Activated CD8-positive, alpha-beta T cell treated with anti-CD3 and anti-CD28 coated beads for 36 hours (primary cell): ENCODE results near the gene BLOC1S3. TPM values are rescaled to one million over a fixed set of nuclear protein-coding genes. Genes with fewer than 3 reads are reported as not detected.

Source experiments
- ATAC-seq: fragments of 200-7000 bp; cut with Tn5 transposase; one replicate; pipeline ENCODE4 v1.10.0; 2021; ENCODE audit warnings: mild to moderate bottlenecking, moderate library complexity
- CTCF ChIA-PET: fragments of 350-600 bp; sonication (Branson Sonifier 250); formaldehyde crosslinking; loops from one replicate; lab custom pipeline; 2021; ENCODE audit warnings: antibody characterized with exemption; lab: Charles Lee
- POLR2A ChIA-PET: fragments of 350-600 bp; sonication (Branson Sonifier 250); formaldehyde crosslinking; loops from one replicate; lab custom pipeline; 2021; ENCODE audit warnings: antibody characterized with exemption; lab: Charles Lee
- DNase-seq: peaks from one replicate; pipeline ENCODE4 v3.0.0-alpha.2; 2020
- H3K27ac Mint-ChIP-seq: one replicate; pipeline ENCODE4 v1.8.0; 2021; ENCODE audit warnings: mild to moderate bottlenecking, mixed read lengths
- H3K27me3 Mint-ChIP-seq: one replicate; pipeline ENCODE4 v1.8.0; 2021; ENCODE audit warnings: mixed read lengths
- H3K36me3 Mint-ChIP-seq: one replicate; pipeline ENCODE4 v1.8.0; 2021; ENCODE audit warnings: low read depth, mixed read lengths
- H3K4me1 Mint-ChIP-seq: one replicate; pipeline ENCODE4 v1.8.0; 2021; ENCODE audit warnings: low read depth, mixed read lengths
- H3K4me3 Mint-ChIP-seq: one replicate; pipeline ENCODE4 v1.8.0; 2021; ENCODE audit warnings: mild to moderate bottlenecking, moderate library complexity, mixed read lengths
- H3K9me3 Mint-ChIP-seq: one replicate; pipeline ENCODE4 v1.8.0; 2021; ENCODE audit warnings: mixed read lengths
- intact Hi-C: fragments of 100-400 bp; cut with micrococcal nuclease; formaldehyde crosslinking; loops from one replicate; pipeline ENCODE4 v1.10.0; 2022
- total RNA-seq, 2 experiments: library from RNA; stranded (reverse); gene quantifications; one replicate each; pipeline ENCODE4 v1.2.3, GENCODE V29; 2021
- TF ChIP-seq, protein P1 (sequence below): fragments of 200-600 bp; IDR thresholded peaks from one replicate; pipeline ENCODE4 v1.8.0; 2022; ENCODE audit warnings: antibody characterized with exemption, mild to moderate bottlenecking

BLOC1S3 gene
- total RNA-seq, 2 experiments from 2014 or later: 8.9 to 10.8 TPM

DNA sequence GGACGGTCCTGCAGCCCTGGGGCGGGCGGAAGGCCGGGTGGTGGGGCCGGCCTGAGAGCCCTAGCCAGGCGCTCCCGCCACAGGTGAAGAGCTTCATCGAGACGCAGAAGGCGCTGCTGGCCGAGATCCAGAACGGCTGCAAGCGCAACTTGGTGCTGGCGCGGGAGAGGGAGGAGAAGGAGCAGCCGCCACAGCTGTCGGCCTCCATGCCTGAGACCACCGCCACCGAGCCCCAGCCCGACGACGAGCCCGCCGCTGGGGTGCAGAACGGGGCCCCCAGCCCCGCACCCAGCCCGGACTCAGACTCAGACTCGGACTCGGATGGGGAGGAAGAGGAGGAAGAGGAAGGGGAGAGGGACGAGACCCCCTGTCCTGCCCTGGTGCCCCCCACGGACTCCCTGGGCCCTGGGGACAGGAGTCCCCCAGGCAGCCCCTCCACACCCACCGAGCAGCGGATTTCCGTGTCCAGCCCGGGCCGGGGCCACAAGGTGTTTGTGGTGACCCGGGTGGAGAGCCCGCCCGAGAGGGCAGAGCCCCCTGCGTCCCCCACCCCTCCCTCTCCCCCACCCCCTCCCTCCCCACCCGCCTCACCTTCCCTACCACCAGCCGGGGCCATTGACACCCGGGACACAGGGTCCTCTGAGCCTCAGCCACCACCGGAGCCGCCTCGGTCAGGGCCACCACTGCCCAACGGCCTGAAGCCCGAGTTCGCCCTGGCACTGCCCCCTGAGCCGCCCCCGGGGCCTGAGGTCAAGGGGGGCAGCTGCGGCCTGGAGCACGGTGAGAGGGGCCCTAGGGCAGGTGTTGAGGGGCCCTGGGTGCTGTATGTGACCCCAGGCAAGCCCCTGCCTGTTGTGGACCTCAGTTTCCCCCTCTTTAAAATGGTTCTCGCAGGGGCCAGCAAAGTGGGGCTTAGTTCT is 33.1 kb upstream of the BLOC1S3 start:
- TF ChIP-seq, protein P1, sequence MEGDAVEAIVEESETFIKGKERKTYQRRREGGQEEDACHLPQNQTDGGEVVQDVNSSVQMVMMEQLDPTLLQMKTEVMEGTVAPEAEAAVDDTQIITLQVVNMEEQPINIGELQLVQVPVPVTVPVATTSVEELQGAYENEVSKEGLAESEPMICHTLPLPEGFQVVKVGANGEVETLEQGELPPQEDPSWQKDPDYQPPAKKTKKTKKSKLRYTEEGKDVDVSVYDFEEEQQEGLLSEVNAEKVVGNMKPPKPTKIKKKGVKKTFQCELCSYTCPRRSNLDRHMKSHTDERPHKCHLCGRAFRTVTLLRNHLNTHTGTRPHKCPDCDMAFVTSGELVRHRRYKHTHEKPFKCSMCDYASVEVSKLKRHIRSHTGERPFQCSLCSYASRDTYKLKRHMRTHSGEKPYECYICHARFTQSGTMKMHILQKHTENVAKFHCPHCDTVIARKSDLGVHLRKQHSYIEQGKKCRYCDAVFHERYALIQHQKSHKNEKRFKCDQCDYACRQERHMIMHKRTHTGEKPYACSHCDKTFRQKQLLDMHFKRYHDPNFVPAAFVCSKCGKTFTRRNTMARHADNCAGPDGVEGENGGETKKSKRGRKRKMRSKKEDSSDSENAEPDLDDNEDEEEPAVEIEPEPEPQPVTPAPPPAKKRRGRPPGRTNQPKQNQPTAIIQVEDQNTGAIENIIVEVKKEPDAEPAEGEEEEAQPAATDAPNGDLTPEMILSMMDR: no peak
- intact Hi-C loops: no loop called here
- H3K27me3 Mint-ChIP-seq: no peaks in the 10 kb centered on the region
- no peak for ATAC-seq
- H3K4me1 Mint-ChIP-seq: peaks cover 7% of the 10 kb centered on the region
- POLR2A ChIA-PET: interaction anchor here (1.0 kb wide), 1 partner anchor 33 kb away, joined by 3 read pairs; the partner anchor contains the start of genes BLOC1S3 and TRAPPC6A
- no peaks in the 10 kb centered on the region for H3K9me3 Mint-ChIP-seq
- no peak overlapping the region for H3K27ac Mint-ChIP-seq
- CTCF ChIA-PET: no interaction called here
- H3K4me3 Mint-ChIP-seq: no peak overlapping the region
- no peak for DNase-seq
- H3K36me3 Mint-ChIP-seq: peaks cover 12% of the 10 kb centered on the region

DNA sequence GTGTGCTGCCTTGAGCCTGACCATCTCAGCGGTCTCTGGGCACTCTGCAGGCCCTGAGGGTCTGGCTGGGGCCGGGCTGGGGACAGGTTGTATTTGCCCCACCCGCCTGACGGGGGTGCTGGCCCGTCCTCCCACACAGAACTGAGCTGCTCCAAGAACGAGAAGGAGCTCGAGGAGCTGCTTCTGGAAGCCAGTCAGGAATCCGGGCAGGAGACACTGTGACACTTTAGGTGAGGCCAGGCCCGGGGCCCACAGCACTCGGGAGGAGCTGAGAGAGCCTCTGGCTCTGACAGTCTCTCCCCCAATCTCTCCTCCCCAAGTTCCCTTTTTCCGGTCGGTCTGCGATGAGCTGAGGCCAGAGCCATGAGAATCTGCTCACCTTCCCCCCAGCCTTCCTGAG is 32.3 kb upstream of the BLOC1S3 start:
- Mint-ChIP-seq H3K9me3 (no peaks in the 10 kb centered on the region), H3K27me3 (no peaks in the 10 kb centered on the region), H3K27ac (no peak overlapping the region), H3K4me3 (no peak overlapping the region), H3K4me1 (peaks cover 7% of the 10 kb centered on the region), H3K36me3 (peaks cover 11% of the 10 kb centered on the region)
- TF ChIP-seq, protein P1: no peak
- CTCF ChIA-PET: no interaction called here
- DNase-seq: no peak
- intact Hi-C loops: no loop called here
- POLR2A ChIA-PET: interaction anchor here (1.0 kb wide), 1 partner anchor 32 kb away, joined by 3 read pairs; the partner anchor contains the start of genes BLOC1S3 and TRAPPC6A
- ATAC-seq: no peak

DNA sequence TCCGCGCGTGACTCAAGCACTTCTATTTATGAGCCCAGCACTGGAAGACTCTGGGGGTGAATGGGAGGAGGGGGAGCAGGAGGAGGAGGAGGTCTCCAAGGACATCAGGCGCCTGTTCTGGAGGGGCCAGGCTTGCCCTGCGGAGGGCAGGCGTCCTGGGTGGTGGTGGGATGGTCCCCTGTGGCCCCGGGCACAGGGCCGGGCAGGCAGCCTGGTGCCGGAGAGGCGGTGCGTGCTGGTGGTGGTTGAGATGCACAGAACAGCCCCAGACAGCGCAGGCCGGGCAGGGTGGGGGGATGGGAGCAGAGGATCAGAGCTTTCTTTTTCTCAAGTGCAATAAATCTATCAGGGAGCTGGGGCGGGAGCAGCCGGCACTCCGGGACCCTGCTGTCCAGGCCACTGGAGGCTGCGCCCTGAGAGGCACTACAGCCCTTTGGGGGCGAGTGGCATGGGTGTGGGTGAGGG is 31.8 kb upstream of the BLOC1S3 start:
- H3K4me1 Mint-ChIP-seq: peaks cover 11% of the 10 kb centered on the region
- H3K4me3 Mint-ChIP-seq: no peak overlapping the region
- no peak overlapping the region for H3K27ac Mint-ChIP-seq
- H3K27me3 Mint-ChIP-seq: peaks cover 4% of the 10 kb centered on the region
- peaks cover 11% of the 10 kb centered on the region for H3K36me3 Mint-ChIP-seq
- POLR2A ChIA-PET: interaction anchor here (1.0 kb wide), 1 partner anchor 31 kb away, joined by 3 read pairs; the partner anchor contains the start of genes BLOC1S3 and TRAPPC6A
- intact Hi-C loops: no loop called here
- TF ChIP-seq, protein P1: no peak
- ATAC-seq (no peak), DNase-seq (no peak)
- H3K9me3 Mint-ChIP-seq: no peaks in the 10 kb centered on the region
- CTCF ChIA-PET: no interaction called here

DNA sequence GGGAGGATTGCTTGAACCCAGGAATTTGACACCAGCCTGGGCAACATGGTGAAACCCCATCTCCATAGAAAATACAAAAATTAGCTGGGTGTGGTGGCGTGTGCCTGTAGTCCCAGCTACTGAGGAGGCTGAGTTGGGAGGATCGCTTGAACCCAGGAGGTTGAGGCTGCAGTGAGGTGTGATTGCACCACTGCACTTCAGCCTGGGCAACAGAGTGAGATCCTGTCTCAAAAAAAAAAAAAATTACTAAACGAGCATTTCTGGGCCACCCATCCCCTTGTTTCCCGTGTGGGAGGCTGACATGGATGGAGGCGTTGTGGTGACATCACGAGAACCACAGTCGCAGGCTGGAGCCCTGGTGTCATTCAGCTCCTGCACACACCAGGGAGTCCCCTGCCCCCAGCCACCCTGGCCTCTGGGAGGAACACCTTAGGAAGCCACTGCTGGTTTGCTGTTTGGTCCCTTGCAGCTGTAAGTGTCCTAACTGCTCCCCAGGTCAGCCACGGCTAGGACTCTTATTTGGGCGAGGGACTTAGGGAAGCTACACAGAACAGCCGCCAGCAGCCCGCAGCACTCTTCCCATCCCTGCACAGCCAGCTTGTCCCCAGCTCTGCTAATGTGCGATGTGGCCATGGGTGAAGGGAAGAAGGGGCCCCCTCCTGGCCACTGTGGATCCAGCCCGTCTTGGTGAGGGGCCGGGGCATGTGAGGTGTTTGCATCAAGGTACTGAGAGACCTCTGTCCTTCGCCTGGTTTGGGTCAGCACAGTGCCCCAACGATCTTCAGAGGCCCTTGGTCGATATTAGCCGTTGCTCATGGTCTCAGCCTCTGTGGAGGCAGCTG is 30.5 kb upstream of the BLOC1S3 start:
- Mint-ChIP-seq H3K27me3 (peaks cover 10% of the 10 kb centered on the region), H3K4me3 (no peak overlapping the region), H3K27ac (no peak overlapping the region), H3K36me3 (peaks cover 8% of the 10 kb centered on the region), H3K9me3 (peaks cover 2% of the 10 kb centered on the region), H3K4me1 (peaks cover 16% of the 10 kb centered on the region)
- ChIA-PET CTCF (interaction anchor here (1.0 to 2.8 kb wide), 2 partner anchors 23 to 30 kb away, joined by 3 to 11 read pairs; no protein-coding TSS in a partner anchor), POLR2A (interaction anchor here (1.0 to 1.2 kb wide), 2 partner anchors 41 to 57 kb away, joined by 3 read pairs; no protein-coding TSS in a partner anchor)
- TF ChIP-seq, protein P1: no peak
- intact Hi-C loops: no loop called here
- ATAC-seq (no peak), DNase-seq (no peak)
